ENCODE measurements around the gene LAMA2. TPM values are rescaled to one million over a fixed set of nuclear protein-coding genes. Genes with fewer than 3 reads are reported as not detected.

The LAMA2 gene
- total RNA-seq, 1 donor from 2014 or later, result 0.27 TPM

GRCh38 chr6:129104131-129104530 lies 221.2 kb downstream of the LAMA2 start:
- intact Hi-C loops (cut with micrococcal nuclease), result loop anchor here (10.0 kb wide), 1 partner anchor 131 kb away; no protein-coding TSS in a partner anchor

GRCh38 chr6:129104560-129104959 lies 221.6 kb downstream of the LAMA2 start:
- no peak overlapping the region for H3K27ac Mint-ChIP-seq
- CTCF ChIA-PET, result no interaction called here

More at GRCh38 chr6:129104131-129104530, 221.2 kb downstream of the LAMA2 start:
- H3K27ac Mint-ChIP-seq, result no peak overlapping the region
- no peak for DNase-seq
- POLR2A ChIA-PET, result no interaction called here
- H3K36me3 Mint-ChIP-seq (ENCODE audit: low read depth), result no peaks in the 10 kb centered on the region
- H3K4me3 Mint-ChIP-seq, result no peak overlapping the region
- ATAC-seq (ENCODE audit: low read depth), result no peak
- H3K9me3 Mint-ChIP-seq, result peaks cover 2% of the 10 kb centered on the region
- CTCF ChIA-PET, result no interaction called here
- no peaks in the 10 kb centered on the region for H3K27me3 Mint-ChIP-seq
- TF ChIP-seq CTCF (IDR thresholded peaks at IDR 0.05), result no peak
- peaks cover 16% of the 10 kb centered on the region for H3K4me1 Mint-ChIP-seq

DNA sequence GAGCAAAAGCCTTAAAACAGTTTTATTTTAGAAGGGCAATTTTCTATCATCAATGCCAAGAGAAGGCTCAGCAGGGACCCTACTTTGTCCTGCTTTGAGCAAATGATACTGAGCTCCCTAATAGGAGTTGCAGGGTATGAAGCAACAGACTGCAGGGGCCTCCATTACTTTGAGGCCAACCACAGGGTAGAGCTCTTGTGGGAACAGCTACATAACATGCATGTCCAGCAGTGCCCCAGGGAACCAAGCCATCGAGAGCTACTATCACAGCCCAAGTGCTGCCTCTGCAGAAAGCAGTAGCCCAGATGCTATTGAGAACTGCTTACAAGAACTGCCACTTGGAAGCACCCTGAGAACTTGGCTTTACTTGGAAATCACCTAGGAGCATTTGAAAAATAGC lies 222.1 kb downstream of the LAMA2 start:
- POLR2A ChIA-PET, result no interaction called here
- TF ChIP-seq CTCF (IDR thresholded peaks at IDR 0.05), result no peak
- CTCF ChIA-PET, result no interaction called here

More at GRCh38 chr6:129104560-129104959, 221.6 kb downstream of the LAMA2 start:
- no peak for TF ChIP-seq CTCF (IDR thresholded peaks at IDR 0.05)
- Mint-ChIP-seq H3K36me3 (ENCODE audit: low read depth) (no peaks in the 10 kb centered on the region), H3K9me3 (peaks cover 2% of the 10 kb centered on the region), H3K27me3 (no peaks in the 10 kb centered on the region), H3K4me3 (no peak overlapping the region), H3K4me1 (peaks cover 16% of the 10 kb centered on the region)
- DNase-seq, result no peak
- intact Hi-C loops (cut with micrococcal nuclease), result loop anchor here (10.0 kb wide), 1 partner anchor 130 kb away; no protein-coding TSS in a partner anchor
- ATAC-seq (ENCODE audit: low read depth), result no peak
- POLR2A ChIA-PET, result no interaction called here

GRCh38 chr6:129105793-129106192 lies 222.9 kb downstream of the LAMA2 start:
- no peak for TF ChIP-seq CTCF (IDR thresholded peaks at IDR 0.05)
- Mint-ChIP-seq H3K36me3 (ENCODE audit: low read depth) (no peaks in the 10 kb centered on the region), H3K9me3 (no peaks in the 10 kb centered on the region), H3K27me3 (no peaks in the 10 kb centered on the region), H3K4me1 (peaks cover 13% of the 10 kb centered on the region), H3K27ac (no peak overlapping the region), H3K4me3 (no peak overlapping the region)
- ATAC-seq (ENCODE audit: low read depth) (peak; percentile 40), DNase-seq (no peak)
- intact Hi-C loops (cut with micrococcal nuclease), result loop anchor here (10.0 kb wide), 1 partner anchor 129 kb away; no protein-coding TSS in a partner anchor
- ChIA-PET CTCF (no interaction called here), POLR2A (no interaction called here)

More for the DNA sequence above, 222.1 kb downstream of the LAMA2 start:
- no peak overlapping the region for H3K4me3 Mint-ChIP-seq
- H3K27me3 Mint-ChIP-seq, result no peaks in the 10 kb centered on the region
- no peak for ATAC-seq (ENCODE audit: low read depth)
- no peak for DNase-seq
- H3K4me1 Mint-ChIP-seq, result peaks cover 16% of the 10 kb centered on the region
- peaks cover under 1% of the 10 kb centered on the region for H3K9me3 Mint-ChIP-seq
- H3K27ac Mint-ChIP-seq, result no peak overlapping the region
- intact Hi-C loops (cut with micrococcal nuclease), result loop anchor here (10.0 kb wide), 1 partner anchor 130 kb away; no protein-coding TSS in a partner anchor
- no peaks in the 10 kb centered on the region for H3K36me3 Mint-ChIP-seq (ENCODE audit: low read depth)

DNA sequence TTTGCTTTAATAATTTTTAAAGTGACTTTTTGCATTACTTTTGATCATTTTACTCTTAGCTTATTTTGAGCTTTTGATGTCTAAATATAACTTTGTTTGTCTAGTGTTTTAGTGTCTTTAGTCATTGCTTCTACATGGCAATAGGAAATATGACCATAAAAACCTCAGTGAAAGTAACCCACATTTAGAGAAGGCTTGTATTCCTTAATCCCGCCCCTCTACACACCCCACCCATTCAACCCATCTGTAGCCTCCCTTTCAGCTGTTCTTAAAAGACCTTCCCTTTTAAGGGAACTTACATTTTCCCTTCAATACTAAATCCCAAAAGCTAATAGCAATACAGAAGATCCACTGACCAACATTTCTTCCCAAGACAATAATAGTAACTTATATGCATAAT lies 225.4 kb downstream of the LAMA2 start:
- ATAC-seq (ENCODE audit: low read depth), result no peak
- TF ChIP-seq CTCF (IDR thresholded peaks at IDR 0.05), result no peak
- peaks cover 13% of the 10 kb centered on the region for H3K4me1 Mint-ChIP-seq
- no peaks in the 10 kb centered on the region for H3K27me3 Mint-ChIP-seq
- no peak for DNase-seq
- H3K4me3 Mint-ChIP-seq, result no peak overlapping the region
- CTCF ChIA-PET, result no interaction called here
- H3K27ac Mint-ChIP-seq, result no peak overlapping the region
- no peaks in the 10 kb centered on the region for H3K9me3 Mint-ChIP-seq
- intact Hi-C loops (cut with micrococcal nuclease), result loop anchor here (10.0 kb wide), 1 partner anchor 126 kb away; no protein-coding TSS in a partner anchor
- POLR2A ChIA-PET, result no interaction called here
- H3K36me3 Mint-ChIP-seq (ENCODE audit: low read depth), result no peaks in the 10 kb centered on the region
